Choroid plexus epithelial cell (primary cell): ENCODE measurements around the gene PRKCSH.

ENCODE experiments used
- DNase-seq: peaks from one replicate; pipeline ENCODE4 v3.0.0-alpha.2; 2010; ENCODE audit warnings: low read depth
- H3K4me3 ChIP-seq: 2 replicates; pipeline ENCODE4 v1.5.1; 2011; ENCODE audit warnings: low read depth, mild to moderate bottlenecking, control low read depth, low read length, moderate library complexity
- CTCF ChIP-seq: conservative IDR thresholded peaks from 2 replicates; pipeline ENCODE4 v1.5.1; 2011; ENCODE audit warnings: low read depth, mild to moderate bottlenecking, control low read depth, inconsistent platforms, low read length, moderate library complexity

PRKCSH gene

DNA sequence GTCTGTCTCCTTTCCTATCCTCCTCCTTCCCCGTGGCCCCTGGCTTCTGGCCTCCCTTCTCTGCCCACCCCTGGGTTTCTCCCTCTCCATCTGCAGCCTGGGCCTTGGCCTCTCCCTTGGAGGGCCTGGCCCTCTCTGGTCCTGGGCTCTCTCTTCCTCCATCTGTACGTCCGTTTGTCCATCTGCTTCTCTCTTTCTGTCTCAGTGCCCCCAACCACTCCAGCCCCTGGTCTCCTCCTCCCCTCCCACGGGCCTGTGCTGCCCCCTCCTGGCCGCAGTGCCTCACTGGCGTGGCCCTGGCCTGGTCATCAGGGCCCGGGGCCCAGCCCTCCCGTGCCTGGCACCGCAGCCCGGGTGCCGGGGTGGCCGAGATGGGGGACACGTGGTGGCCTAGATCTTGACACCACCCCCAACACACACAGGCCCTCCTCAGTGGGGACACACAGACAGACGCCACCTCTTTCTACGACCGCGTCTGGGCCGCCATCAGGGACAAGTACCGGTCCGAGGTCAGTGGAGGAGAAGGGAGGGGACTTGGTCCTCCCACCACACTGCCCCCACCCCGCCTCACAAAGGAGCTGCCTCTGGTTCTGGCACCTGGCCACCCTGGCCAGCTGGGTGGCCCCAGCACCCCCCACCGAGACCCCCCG is 11.3 kb downstream of the PRKCSH start:
- peak; percentile 40 for DNase-seq
- peak; percentile 77 for TF ChIP-seq CTCF
- no peak overlapping the region for H3K4me3 ChIP-seq

- TF ChIP-seq CTCF: no peak
- H3K4me3 ChIP-seq: no peak overlapping the region
- no peak for DNase-seq
Observed at GRCh38 chr19:11447347-11448262, 12.2 kb downstream of the PRKCSH start.

GRCh38 chr19:11448410-11448809 is 13.0 kb downstream of the PRKCSH start:
- no peak for TF ChIP-seq CTCF
- no peak for DNase-seq
- H3K4me3 ChIP-seq: no peak overlapping the region

DNA sequence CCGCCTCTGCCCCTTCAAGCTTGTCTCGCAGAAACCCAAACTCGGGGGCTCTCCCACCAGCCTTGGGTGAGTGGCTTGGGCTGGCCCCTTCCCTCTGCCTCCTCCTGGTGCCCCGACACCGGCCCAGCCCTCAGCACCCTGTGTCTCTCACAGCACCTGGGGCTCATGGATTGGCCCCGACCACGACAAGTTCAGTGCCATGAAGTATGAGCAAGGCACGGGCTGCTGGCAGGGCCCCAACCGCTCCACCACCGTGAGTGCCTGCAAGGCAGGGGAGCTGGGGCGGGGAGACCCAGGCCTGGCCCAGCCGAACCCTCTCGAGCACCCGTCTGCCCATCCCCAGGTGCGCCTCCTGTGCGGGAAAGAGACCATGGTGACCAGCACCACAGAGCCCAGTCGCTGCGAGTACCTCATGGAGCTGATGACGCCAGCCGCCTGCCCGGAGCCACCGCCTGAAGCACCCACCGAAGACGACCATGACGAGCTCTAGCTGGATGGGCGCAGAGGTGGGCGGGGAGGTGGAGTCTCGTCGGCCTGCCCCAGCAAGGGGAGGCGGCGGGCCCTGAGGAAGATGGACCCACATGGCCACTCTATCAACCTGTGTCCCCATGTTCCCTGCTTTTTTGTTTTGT is 13.6 kb downstream of the PRKCSH start:
- DNase-seq: no peak
- TF ChIP-seq CTCF: no peak
- H3K4me3 ChIP-seq: no peak overlapping the region

DNA sequence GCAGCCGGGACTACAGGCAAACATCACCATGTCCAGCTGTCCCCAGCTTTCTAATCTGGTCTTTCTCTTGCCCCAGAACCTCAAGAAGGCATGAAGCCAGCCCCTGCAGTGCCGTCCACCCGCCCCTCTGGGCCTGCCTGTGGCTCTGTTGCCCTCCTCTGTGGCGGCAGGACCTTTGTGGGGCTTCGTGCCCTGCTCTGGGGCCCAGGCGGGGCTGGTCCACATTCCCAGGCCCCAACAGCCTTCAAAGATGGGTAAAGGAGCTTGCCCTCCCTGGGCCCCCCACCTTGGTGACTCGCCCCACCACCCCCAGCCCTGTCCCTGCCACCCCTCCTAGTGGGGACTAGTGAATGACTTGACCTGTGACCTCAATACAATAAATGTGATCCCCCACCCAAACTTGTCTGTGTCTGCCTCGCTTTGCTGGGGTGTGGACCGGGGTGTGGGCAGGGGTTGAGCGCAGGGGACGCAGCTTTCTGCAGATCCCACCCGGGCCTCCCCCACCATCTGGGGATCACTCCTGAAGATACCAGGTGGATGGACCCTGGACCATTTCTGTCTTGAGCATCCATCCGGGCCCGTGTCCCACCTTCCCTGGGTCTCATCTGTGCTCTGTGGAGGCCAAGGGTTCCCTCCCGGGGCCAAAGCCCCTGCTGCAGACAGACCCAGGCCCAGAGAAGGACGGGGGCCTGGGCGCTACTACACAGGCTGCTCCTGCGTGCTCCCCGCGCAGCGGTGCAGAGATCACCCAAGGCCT is 15.3 kb downstream of the PRKCSH start:
- no peak overlapping the region for H3K4me3 ChIP-seq
- TF ChIP-seq CTCF: no peak
- no peak for DNase-seq

DNA sequence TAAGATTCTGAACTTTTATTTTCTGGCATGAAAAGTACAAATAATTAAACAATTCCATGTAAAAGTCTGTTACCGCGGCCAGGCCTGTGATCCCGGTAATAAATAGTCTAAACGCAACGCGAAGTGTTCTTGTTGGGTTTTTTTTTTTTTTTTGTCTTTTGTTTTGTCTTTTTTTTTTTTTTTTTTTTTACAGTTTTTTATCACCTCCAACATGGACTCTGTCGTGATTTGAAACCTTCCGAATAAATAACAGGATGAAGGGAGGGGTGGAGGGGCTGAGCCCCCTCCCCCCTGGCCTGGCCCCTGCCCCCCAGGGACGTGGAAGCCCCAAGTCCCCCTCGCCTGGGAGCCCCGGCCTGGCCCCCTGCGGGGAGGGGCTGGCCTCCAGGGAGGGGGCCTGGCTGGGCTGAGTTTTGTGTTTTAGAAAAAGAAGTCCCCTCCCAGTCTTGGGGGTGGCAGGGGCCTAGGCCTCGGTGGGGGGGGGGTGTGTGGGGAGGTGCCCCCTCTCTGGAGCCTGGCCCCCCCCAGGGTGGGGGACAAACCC is 16.0 kb downstream of the PRKCSH start:
- no peak for TF ChIP-seq CTCF
- no peak for DNase-seq
- peak overlapping the region; percentile 43 for H3K4me3 ChIP-seq
